HG02642 (cell line): Measurements from ENCODE around the gene CACNA1G.
A peak's percentile ranks its signal among the peaks of the same experiment; 100 is the strongest.

Experiments
- ATAC-seq: cut with Tn5 transposase; IDR thresholded peaks from one replicate; pipeline ENCODE4 v1.9.1; 2021; ENCODE audit warnings: mild to moderate bottlenecking; ENCODE audit not compliant: unreplicated experiment, poor library complexity

The CACNA1G gene

GRCh38 chr17:50627036-50627781 is 66.7 kb downstream of the CACNA1G start:
- ATAC-seq = no peak

GRCh38 chr17:50627782-50628601 is 67.5 kb downstream of the CACNA1G start:
- no peak for ATAC-seq

- ATAC-seq = no peak
These were observed 69.4 kb downstream of the CACNA1G start for GRCh38 chr17:50629902-50630301.

- peak; percentile 42 for ATAC-seq
These were observed 70.1 kb downstream of the CACNA1G start for GRCh38 chr17:50630524-50631194.

GRCh38 chr17:50631195-50631907 is 70.8 kb downstream of the CACNA1G start:
- ATAC-seq = no peak

GRCh38 chr17:50631908-50632571 is 71.5 kb downstream of the CACNA1G start:
- no peak for ATAC-seq

- no peak for ATAC-seq
These were observed 72.1 kb downstream of the CACNA1G start for GRCh38 chr17:50632637-50633036.

- ATAC-seq = no peak
These were observed 73.2 kb downstream of the CACNA1G start for GRCh38 chr17:50633683-50634082.

- ATAC-seq = no peak
These were observed 73.9 kb downstream of the CACNA1G start, which contains the start of gene ABCC3 for GRCh38 chr17:50634224-50634914. TSS of gene ABCC3 (plus strand) at chr17:50634881. CDS start at chr17:50634937, 56 bp downstream.

- no peak for ATAC-seq
These were observed 74.6 kb downstream of the CACNA1G start for GRCh38 chr17:50634915-50635731.

- ATAC-seq = no peak
These were observed 75.1 kb downstream of the CACNA1G start for GRCh38 chr17:50635732-50635981.

GRCh38 chr17:50635982-50636803 is 75.7 kb downstream of the CACNA1G start:
- ATAC-seq = no peak

GRCh38 chr17:50636804-50637195 is 76.3 kb downstream of the CACNA1G start:
- ATAC-seq = no peak

- ATAC-seq = no peak
These were observed 77.5 kb downstream of the CACNA1G start for GRCh38 chr17:50637829-50638605.

- ATAC-seq = no peak
These were observed 78.1 kb downstream of the CACNA1G start for GRCh38 chr17:50638606-50638965.

GRCh38 chr17:50638966-50639713 is 78.6 kb downstream of the CACNA1G start:
- no peak for ATAC-seq
